Esophagus (tissue), 2 donors: ENCODE measurements around the gene RNF213. TPM values are rescaled to one million over a fixed set of nuclear protein-coding genes. Genes with fewer than 3 reads are reported as not detected.

ENCODE experiments used
- H3K27ac ChIP-seq, 2 donors: one replicate each; pipeline ENCODE4 v1.5.1; 2013; ENCODE audit warnings: low read depth in 2 of 2, mild to moderate bottlenecking in 2 of 2, inconsistent platforms in 1 of 2, low read length in 1 of 2, moderate library complexity in 1 of 2
- H3K27me3 ChIP-seq, 2 donors: one replicate each; pipeline ENCODE4 v1.6.1; 2013; ENCODE audit warnings: low read length in 2 of 2, control low read depth in 1 of 2, mild to moderate bottlenecking in 1 of 2; ENCODE audit not compliant: insufficient read depth in 2 of 2, control insufficient read depth in 1 of 2
- H3K36me3 ChIP-seq, 2 donors: one replicate each; pipeline ENCODE4 v1.6.1; 2013; ENCODE audit warnings: low read length in 1 of 2; ENCODE audit not compliant: control insufficient read depth in 2 of 2, insufficient read depth in 2 of 2
- H3K4me1 ChIP-seq, 2 donors: one replicate each; pipeline ENCODE4 v1.6.1; 2013; ENCODE audit warnings: low read length in 1 of 2; ENCODE audit not compliant: control insufficient read depth in 2 of 2, insufficient read depth in 2 of 2
- H3K4me3 ChIP-seq, 2 donors: one replicate each; pipeline ENCODE4 v1.5.1; 2013; ENCODE audit warnings: low read length in 2 of 2, mild to moderate bottlenecking in 2 of 2, low read depth in 1 of 2, moderate library complexity in 1 of 2
- H3K9me3 ChIP-seq, 2 donors: one replicate each; pipeline ENCODE4 v1.6.1; 2013; ENCODE audit warnings: mild to moderate bottlenecking in 2 of 2, low read depth in 1 of 2, low read length in 1 of 2, moderate library complexity in 1 of 2; ENCODE audit not compliant: control insufficient read depth in 2 of 2, insufficient read depth in 1 of 2
- WGBS, 2 donors: extraction: QIAGEN DNeasy Blood & Tissue Kit; methylation state at CpG; one replicate each; pipeline ENCODE4 v1.1.7; 2013; 5-methylcytosine and 5-hydroxymethylcytosine counted together
- polyA plus RNA-seq, 2 donors: library from polyadenylated mRNA; stranded (reverse); fragments of 200-250 nt; gene quantifications; one replicate each; pipeline ENCODE4 v1.2.3, GENCODE V29; 2013
- donor health status: healthy with polysubstance abuse.
- donor health status: Bipolar disorder and iron deficiency.

Gene RNF213
- polyA plus RNA-seq, 2 donors = 17.9 to 54.7 TPM

- no peaks in the 10 kb centered on the region for H3K27me3 ChIP-seq
- H3K4me1 ChIP-seq = peaks cover 0 to 3% of the 10 kb centered on the region in 2 donors
- H3K27ac ChIP-seq = no peak overlapping the region
- H3K4me3 ChIP-seq = no peak overlapping the region
- 92 to 93% methylated on average over 18 of the region's 18 CpGs for WGBS, 2 donors
- no peaks in the 10 kb centered on the region for H3K9me3 ChIP-seq
- peaks cover 0 to 2% of the 10 kb centered on the region in 2 donors for H3K36me3 ChIP-seq
These were observed 37.4 kb upstream of the RNF213 start for GRCh38 chr17:80223142-80223815.

GRCh38 chr17:80223838-80224497 is 36.7 kb upstream of the RNF213 start:
- WGBS, 2 donors = 86 to 92% methylated on average over 11 of the region's 11 CpGs
- no peaks in the 10 kb centered on the region for H3K4me1 ChIP-seq
- H3K4me3 ChIP-seq = no peak overlapping the region
- H3K36me3 ChIP-seq = peaks cover 0 to 2% of the 10 kb centered on the region in 2 donors
- no peaks in the 10 kb centered on the region for H3K27me3 ChIP-seq
- H3K9me3 ChIP-seq = no peaks in the 10 kb centered on the region
- H3K27ac ChIP-seq = no peak overlapping the region

GRCh38 chr17:80224683-80225082 is 36.0 kb upstream of the RNF213 start:
- no peak overlapping the region for H3K4me3 ChIP-seq
- H3K36me3 ChIP-seq = peaks cover 0 to 2% of the 10 kb centered on the region in 2 donors
- H3K27me3 ChIP-seq = no peaks in the 10 kb centered on the region
- 82 to 89% methylated on average over 6 of the region's 6 CpGs for WGBS, 2 donors
- H3K4me1 ChIP-seq = no peaks in the 10 kb centered on the region
- no peaks in the 10 kb centered on the region for H3K9me3 ChIP-seq
- H3K27ac ChIP-seq = no peak overlapping the region

GRCh38 chr17:80225230-80225629 is 35.4 kb upstream of the RNF213 start:
- Histone ChIP-seq H3K4me3 (no peak overlapping the region), H3K9me3 (no peaks in the 10 kb centered on the region), H3K4me1 (no peaks in the 10 kb centered on the region), H3K27me3 (no peaks in the 10 kb centered on the region), H3K36me3 (peaks cover 0 to 2% of the 10 kb centered on the region in 2 donors), H3K27ac (no peak overlapping the region)
- 90 to 94% methylated on average over 6 of the region's 6 CpGs for WGBS, 2 donors

- Histone ChIP-seq H3K27me3 (no peaks in the 10 kb centered on the region), H3K4me1 (no peaks in the 10 kb centered on the region), H3K9me3 (peaks cover 0 to under 1% of the 10 kb centered on the region in 2 donors), H3K36me3 (peaks cover 0 to 2% of the 10 kb centered on the region in 2 donors), H3K27ac (no peak overlapping the region), H3K4me3 (no peak overlapping the region)
- 92% methylated on average over 4 of the region's 4 CpGs for WGBS, 2 donors
These were observed 33.5 kb upstream of the RNF213 start for GRCh38 chr17:80227156-80227555.

- Histone ChIP-seq H3K27me3 (no peaks in the 10 kb centered on the region), H3K36me3 (peaks cover 0 to 2% of the 10 kb centered on the region in 2 donors), H3K9me3 (peaks cover 0 to 3% of the 10 kb centered on the region in 2 donors), H3K4me1 (no peaks in the 10 kb centered on the region), H3K27ac (no peak overlapping the region), H3K4me3 (no peak overlapping the region)
- 92 to 96% methylated on average over 11 of the region's 11 CpGs for WGBS, 2 donors
These were observed 33.0 kb upstream of the RNF213 start for GRCh38 chr17:80227666-80228065.

GRCh38 chr17:80228477-80228876 is 32.2 kb upstream of the RNF213 start:
- peaks cover 0 to 2% of the 10 kb centered on the region in 2 donors for H3K36me3 ChIP-seq
- H3K27ac ChIP-seq = no peak overlapping the region
- no peaks in the 10 kb centered on the region for H3K4me1 ChIP-seq
- no peak overlapping the region for H3K4me3 ChIP-seq
- WGBS, 2 donors = 89 to 94% methylated on average over 14 of the region's 14 CpGs
- H3K27me3 ChIP-seq = no peaks in the 10 kb centered on the region
- peaks cover 0 to 3% of the 10 kb centered on the region in 2 donors for H3K9me3 ChIP-seq

GRCh38 chr17:80229011-80229410 is 31.6 kb upstream of the RNF213 start:
- H3K36me3 ChIP-seq = peaks cover 0 to 2% of the 10 kb centered on the region in 2 donors
- no peak overlapping the region for H3K27ac ChIP-seq
- H3K4me3 ChIP-seq = no peak overlapping the region
- 90 to 95% methylated on average over 4 of the region's 4 CpGs for WGBS, 2 donors
- no peaks in the 10 kb centered on the region for H3K4me1 ChIP-seq
- peaks cover 0 to 3% of the 10 kb centered on the region in 2 donors for H3K9me3 ChIP-seq
- no peaks in the 10 kb centered on the region for H3K27me3 ChIP-seq

- WGBS, 2 donors = 94 to 100% methylated on average over 1 of the region's 1 CpG
- Histone ChIP-seq H3K4me3 (no peak overlapping the region), H3K9me3 (peaks cover 0 to 3% of the 10 kb centered on the region in 2 donors), H3K27me3 (no peaks in the 10 kb centered on the region), H3K36me3 (peaks cover 0 to 14% of the 10 kb centered on the region in 2 donors), H3K4me1 (no peaks in the 10 kb centered on the region), H3K27ac (no peak overlapping the region)
These were observed 28.2 kb upstream of the RNF213 start for GRCh38 chr17:80232438-80232837.
